ENCODE results near the gene HK3.

Gene HK3

DNA sequence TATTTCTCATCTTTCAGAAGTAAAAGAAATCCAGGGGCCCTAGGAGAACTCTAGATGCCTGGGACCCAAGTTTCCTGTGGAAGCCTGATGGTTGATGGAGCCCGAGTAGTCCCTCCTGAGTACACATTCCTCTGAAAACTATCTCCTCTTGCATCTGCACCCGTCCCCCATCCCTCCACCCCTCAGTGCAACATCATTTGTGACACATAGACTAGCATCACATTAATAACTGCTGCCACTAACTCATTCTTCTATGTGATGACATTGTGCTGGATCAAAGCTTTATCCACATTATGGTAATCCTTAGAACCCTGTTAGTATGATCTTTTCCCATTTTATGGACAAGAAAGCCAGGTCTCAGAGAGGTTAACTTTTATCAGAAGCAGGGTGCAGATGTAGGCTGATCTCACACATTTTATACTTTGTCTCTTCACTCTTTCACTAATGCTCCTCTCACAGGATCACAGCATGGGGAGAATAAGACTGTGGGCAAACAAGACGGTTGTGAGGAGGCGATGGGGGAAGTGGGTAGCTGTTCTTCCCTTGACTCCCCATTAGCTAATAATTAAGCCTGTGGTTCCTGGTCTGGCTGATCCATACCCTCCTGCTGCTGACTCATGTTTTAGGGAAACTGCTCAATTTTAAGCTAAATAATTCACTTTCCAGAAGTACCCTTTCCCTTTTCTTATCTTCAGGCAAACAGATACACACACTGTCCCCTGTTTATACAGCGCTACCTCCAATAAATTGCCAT is 3.9 kb upstream of the HK3 start:
- TF ChIP-seq ZFX (IDR thresholded peaks at IDR 0.05; ENCODE audit: borderline replicate concordance) (no peak), CTCF (IDR thresholded peaks at IDR 0.05) (no peak)

DNA sequence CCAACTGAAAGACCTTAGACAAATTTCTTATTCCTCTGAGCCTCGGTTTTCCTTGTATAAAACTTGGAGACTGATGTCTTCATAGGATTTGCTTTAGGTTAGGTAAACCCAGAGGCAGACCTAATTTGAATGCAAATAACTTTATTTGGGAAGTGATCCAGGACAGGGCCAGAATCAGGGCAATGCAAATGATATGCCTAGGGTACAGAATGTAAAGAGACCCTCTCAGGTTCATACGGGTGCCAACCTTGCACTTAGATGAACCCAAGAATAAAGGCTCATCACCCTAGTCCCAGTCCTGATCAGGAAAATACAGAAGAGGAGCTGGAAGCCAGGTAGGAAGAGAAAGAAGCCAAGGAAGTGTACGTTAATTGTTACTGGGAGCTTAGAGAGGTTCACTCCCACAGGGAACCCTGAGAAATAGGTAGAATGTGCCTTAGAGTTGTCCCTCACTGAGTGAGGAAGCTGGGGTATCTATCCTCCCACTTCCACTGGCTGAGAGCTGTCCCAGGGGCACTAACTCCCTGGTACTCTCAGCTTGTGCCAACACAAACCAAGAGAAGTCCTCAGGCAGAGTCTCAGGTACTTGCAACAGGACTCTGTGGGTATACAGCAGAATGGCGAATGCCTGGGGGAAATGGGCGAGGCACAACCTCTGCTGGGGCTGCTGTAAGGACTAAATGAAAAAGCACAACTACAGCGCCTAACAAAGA is 3.1 kb upstream of the HK3 start:
- TF ChIP-seq ZFX (IDR thresholded peaks at IDR 0.05; ENCODE audit: borderline replicate concordance) (no peak), CTCF (IDR thresholded peaks at IDR 0.05) (no peak)

More for the DNA sequence above, 3.9 kb upstream of the HK3 start:
- H3K27ac ChIP-seq = no peak overlapping the region

DNA sequence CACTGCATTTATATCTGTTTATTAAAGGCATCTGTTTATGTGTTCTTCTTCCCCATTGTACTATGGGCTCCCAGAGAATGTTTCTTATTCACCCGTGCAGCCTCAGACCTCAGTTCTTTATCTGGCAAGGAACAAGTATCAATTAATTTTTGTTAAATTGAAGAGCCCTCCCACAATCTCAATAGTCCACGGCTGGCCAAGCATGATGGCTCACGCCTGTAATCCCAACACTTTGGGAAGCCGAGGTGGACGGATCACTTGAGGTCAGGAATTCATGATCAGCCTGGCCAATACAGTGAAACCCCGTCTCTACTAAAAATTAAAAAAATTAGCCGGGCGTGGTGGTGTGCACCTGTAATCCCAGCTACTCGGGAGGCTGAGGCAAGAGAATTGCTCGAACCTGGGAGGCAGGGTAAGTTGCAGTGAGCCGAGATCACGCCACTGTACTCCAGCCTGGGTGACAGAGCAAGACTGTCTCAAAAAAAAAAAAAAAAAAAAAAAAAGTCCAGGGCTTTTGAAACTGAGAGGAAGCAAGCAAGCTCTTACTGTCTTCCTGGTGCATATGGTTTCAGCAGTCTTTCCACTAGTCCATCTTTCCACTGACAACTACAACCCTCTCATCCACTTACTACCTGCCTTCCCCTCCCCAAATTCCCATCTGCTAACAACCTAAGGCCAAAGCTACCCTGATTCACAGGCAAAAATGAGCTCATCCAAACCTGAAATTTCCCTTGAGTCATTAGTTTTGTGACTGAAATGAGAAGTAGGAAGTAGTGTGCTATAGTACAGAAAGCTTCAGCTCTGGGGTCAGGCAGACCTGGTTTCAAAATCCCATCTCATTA is 2.3 kb upstream of the HK3 start:
- TF ChIP-seq ZFX (IDR thresholded peaks at IDR 0.05; ENCODE audit: borderline replicate concordance) (no peak), CTCF (IDR thresholded peaks at IDR 0.05) (no peak)
- no peak overlapping the region for H3K27ac ChIP-seq

More for the DNA sequence above, 3.1 kb upstream of the HK3 start:
- no peak overlapping the region for H3K27ac ChIP-seq

GRCh38 chr5:176900780-176901204 is 1.6 kb upstream of the HK3 start:
- H3K27ac ChIP-seq = no peak overlapping the region

DNA sequence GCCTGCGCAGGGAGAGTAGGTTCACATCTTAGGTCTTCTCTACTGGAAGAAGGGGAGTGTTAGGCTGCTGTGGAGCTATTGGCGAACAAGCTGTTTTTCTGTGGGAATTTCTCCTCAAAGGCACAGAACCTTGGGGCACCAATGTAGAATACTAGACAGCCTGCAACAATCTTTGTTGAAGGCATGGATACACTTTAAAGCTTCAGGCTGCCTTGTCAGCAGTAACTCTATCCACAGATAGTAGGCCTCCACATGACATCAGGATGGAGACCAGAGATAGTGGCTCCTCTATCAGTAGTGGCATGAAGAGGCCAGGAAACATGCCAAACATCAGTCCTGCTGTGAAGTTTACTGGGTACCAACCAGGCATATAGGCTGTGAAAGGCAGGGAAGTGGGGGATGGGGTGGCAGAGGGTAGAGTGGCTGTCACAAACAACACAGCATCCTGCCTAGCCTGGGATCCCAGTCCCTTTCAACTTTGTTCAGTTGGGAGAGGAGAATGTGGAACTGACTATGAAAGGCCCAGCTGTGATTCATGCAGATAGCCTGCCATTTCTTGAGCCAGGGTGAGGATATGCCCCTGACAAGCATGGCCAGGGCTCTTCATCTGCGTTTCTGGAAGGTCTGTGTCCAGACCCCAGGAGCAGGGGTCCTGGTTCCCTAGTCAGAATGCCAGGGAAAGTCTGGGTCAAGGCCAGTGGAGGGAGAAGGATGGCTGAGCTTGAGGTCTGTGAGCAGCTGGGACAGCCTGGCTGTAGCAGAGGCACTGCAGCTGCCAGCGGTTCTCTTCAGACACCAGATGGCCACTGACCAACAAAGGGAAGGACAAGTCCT is 1.0 kb upstream of the HK3 start:
- H3K27ac ChIP-seq = no peak overlapping the region
- TF ChIP-seq CTCF (IDR thresholded peaks at IDR 0.05) = no peak
- TF ChIP-seq ZFX (IDR thresholded peaks at IDR 0.05; ENCODE audit: borderline replicate concordance) = no peak

More at GRCh38 chr5:176900780-176901204, 1.6 kb upstream of the HK3 start:
- TF ChIP-seq CTCF (IDR thresholded peaks at IDR 0.05) (no peak), ZFX (IDR thresholded peaks at IDR 0.05; ENCODE audit: borderline replicate concordance) (no peak)

DNA sequence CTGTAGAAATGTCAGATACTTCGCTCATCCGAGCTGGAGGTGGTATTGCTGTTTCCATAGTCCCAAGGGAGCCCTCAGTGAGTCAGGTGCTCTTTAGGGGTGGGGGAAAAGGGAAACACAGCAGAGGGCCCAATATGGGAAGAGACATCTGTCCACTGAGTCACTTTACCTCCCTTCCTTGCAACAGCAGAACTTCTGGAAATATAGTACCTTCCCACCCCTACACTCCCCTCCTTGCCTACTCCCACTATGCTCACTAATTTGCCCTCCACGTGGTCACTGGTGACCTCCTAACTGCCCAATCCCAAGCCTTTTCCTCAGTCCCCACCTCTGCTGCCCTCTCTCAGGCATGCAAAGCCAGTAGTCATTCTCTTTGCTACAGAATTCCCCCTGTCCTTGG is 1.9 kb downstream of the HK3 start:
- TF ChIP-seq ZFX (IDR thresholded peaks at IDR 0.05; ENCODE audit: borderline replicate concordance) (no peak), CTCF (IDR thresholded peaks at IDR 0.05) (no peak)

More for the DNA sequence above, 1.9 kb downstream of the HK3 start:
- no peak overlapping the region for H3K27ac ChIP-seq
